GM19023 (cell line): ENCODE results near the gene WNT8B.
A peak's percentile ranks its signal among the peaks of the same experiment; 100 is the strongest.

Source experiments
- ATAC-seq: cut with Tn5 transposase; IDR thresholded peaks from one replicate; pipeline ENCODE4 v1.9.1; 2021; ENCODE audit warnings: mild to moderate bottlenecking, moderate library complexity; ENCODE audit not compliant: unreplicated experiment

Gene WNT8B

DNA sequence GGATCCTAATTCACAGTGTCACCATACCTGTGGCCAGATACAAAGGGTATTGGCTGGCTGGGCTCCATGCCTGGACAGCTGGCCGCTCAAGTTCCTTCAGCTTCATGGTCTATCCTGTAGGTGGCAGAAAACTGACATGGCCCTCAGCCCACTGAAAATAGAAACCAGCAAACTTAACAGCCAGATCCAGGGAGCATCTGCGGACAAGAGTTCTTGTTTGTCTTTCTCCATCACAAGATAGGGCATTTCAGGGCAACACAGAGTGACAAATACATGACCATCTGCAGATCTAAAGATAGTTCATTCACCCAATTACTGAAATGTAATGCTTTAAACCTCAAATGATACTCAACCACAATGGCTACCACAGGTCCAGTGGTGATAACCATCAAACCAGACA, 54.0 kb downstream of the WNT8B start:
- ATAC-seq, result no peak

DNA sequence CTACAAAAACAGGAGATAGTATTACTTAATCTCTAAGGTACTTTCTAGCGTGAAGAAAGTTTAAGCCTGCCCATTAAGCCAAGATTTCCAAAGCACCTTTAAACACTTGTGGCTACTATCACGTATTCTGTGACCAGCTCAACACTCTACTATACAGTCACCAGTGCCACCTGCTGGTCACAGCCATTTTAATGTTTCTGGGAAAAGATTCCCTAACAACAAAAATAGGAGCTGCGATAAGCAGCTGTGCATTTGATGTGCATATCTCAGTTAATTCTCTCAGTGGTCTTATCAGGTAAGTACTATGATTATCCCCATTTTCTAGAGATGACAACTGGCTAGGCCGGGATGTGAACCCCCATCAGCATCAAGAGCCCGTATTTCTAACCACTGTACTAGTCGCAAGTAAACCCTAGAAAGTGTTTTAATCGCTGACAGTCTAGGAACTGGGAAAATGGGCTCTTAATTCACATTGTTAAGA, 56.0 kb downstream of the WNT8B start:
- ATAC-seq, result no peak

DNA sequence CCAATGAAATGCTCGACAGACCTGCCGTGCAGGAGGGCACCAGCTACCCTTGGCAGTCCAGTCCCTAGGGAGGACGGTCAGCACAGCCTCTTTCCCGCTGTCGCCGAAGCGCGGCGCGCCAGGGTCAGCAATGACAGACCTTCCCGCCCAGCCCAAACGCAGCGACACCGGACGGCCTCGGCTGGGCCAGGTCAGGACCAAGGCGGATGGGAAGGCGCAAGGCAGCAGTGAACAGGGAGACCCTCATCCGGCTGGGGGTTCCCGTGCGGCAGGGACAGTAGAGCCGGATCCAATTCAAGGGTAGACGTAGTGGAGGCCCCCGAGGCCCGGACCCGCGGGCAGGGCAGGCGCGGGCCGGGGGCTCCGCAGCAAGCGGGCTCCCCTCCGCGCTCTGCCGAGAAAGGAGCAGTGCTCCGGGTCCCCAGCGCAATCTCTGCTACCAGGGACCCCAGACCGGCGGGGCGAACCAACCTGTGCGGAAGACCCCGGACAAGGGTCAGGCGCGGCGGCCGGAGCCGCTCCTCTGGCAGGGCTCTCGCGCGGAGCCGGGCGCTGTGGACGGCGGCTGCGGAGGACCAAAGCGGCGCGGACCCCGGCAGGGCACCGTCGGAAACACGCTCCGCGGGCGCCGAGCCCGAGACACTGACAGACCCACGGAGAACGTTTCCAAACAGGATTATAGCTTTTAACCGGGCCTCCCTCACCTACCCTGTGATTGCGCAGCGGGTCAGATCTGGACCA, 56.7 kb downstream of the WNT8B start, which contains the start of gene SEC31B:
SEC31B (minus strand) TSS at position 551 of the 741 bp plus-strand sequence. CDS start 2,909 bp downstream, outside the sequence.
- no peak for ATAC-seq

DNA sequence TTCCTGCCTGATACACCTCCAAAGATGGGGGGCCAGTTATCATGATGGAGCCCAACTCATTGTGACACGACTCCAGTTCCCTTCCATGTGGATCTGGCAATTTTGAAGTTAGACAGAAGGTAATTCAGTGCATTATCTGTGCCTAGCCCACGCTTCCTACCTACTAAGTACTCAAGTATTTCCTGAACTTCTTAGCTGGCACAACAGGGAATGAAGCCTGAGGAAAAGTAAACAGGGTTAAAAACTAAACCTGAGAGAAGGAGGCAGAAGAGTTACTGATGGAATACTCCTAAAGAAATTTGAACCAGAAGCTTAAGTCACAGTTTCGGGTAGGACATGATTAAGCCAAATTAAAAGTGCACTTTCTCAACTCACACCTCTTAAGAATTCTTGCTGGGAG, 58.0 kb downstream of the WNT8B start:
- no peak for ATAC-seq

DNA sequence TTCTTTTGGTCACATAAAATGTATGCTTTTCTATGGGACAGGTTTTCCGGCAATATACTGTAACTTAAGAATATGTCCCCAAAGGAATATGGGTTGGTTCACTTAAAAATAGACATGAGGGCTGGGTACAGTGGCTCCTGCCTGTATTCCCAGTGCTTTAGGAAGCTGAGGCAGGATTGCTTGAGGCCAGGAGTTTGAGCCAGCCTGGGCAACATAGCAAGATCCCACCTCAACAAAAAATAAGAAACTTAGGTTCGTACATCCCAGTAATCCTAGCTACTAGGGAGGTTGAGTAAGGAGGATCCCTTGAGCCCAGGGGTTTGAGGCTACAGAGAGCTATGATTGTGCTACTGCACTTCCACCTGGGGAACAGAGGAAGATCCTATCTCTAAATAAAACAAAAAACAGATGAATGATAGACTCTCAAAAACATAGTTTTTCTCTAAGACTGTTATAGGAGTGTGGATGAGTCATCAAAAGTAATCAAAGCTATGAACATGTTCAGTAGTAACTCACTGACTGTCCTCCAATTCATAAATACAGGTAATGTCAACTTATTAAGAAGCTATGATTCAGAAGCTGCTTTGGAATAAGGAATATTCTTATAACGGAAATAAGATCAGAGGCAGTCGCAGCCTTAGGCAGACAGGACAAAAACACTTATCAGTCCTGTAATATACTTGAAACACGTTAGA, 59.4 kb downstream of the WNT8B start:
- ATAC-seq, result no peak

DNA sequence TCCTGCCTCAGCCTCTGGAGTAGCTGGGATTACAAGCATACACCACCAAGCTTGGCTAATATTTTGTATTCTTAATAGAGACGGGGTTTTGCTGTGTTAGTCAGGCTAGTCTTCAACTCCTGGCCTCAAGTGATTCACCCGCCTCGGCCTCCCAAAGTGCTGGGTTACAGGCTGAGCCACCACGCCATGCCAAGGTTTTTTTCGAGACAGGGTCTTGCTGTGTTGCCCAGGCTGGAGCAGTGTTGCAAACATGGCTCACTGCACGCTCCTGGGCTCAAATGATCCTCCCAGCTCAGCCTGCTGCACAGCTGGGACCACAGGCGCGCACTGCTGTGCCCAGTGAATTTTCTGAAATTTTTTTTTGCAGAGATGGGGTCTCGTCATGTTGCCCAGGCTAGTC, 60.1 kb downstream of the WNT8B start:
- ATAC-seq, result no peak

DNA sequence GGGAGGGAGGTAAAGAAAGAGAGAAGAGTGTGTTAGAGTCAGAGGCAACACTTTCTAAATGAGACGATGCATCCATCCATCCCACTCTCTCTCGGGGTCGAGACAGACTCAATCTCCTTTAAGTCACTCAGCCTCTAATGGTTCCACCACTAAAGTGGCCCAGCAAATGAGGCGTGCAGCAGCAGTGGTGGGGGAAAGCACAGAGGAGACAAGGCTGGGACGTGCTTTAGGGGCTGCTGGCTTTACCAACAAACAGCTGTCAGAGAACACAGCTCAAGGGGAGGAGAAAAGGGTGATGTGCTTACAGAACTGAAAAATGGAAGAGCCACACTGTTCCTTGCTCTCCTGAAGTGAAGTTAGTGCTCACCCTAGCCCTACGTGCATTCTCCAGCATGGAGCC, 61.4 kb downstream of the WNT8B start:
- ATAC-seq, result no peak

DNA sequence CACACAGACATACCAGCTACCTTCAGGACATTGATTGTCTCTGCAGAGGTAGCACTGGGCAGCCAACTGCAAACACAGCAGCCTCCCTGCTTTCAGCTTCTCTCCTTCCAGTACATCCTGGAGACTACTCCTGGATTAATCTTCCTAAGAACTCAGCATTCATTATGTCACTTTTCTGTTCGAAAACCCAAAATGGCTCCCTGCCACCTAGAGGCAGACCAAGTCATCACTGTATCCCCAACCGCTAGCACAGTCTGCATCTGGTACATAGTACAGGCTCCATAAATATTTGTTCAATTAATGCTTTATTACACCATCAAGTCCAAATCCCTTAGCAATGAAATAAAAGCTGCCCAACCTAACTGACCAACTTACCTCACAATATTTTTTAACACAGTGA, 61.8 kb downstream of the WNT8B start:
- no peak for ATAC-seq

DNA sequence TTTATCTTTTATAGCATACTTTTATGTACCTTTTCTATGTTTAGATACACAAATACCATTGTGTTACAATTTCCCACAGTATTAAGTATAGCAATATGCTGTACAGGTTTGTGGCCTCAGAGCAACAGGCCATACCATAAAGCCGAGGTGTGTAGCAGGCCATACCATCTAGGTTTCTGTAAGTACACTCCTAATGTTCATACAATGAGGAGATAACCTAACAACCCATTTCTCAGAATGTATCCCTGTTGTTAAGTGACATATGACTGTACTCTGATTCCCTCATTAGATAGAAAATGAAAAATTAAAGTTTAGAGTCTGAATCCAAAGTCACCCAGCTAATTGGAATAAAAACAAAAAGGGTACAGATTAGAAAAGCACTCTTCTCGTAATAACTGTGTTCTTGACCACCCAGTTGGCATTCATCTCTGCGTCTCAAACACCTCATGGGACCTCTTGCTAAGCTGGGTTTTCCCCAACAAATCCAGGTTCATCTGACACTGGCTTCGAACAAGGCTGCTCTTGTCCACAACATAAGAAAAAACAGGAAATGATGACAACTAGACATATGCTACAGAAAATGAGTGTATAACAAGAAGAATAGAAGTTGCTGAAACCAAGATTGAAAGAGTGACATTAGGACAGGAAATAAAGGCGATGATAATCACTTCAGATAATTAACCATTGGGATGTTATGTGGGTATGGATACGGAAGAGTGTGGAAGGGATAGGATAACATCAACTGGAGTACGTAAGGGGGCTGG, 65.5 kb downstream of the WNT8B start:
- ATAC-seq, result no peak

DNA sequence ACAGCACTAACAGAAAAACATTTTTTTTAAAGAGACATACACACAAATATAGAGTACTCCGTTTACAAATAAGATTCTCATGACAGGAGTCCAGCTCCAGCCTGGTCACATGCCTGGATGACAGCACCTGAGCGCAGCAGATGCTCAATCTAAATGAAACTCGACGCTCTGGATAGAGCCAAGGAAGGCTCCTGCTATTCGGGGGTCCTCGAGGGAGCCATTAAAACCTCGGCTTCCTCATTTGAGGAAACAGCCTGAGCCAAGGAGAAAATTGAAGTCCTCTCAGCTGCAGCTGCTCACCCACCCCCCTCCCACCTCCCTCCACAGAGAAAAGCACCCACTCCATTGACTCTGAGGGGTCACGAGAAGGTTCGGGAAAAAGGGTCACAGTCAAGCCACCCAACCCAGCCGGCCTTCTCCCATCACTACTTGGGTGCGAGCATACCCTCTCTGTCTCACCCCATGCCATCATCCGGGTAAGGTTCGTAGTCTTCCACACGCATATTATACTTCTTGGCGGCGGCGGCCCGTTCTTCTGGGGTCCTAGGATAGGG, 66.2 kb downstream of the WNT8B start:
- peak; percentile 7 for ATAC-seq

DNA sequence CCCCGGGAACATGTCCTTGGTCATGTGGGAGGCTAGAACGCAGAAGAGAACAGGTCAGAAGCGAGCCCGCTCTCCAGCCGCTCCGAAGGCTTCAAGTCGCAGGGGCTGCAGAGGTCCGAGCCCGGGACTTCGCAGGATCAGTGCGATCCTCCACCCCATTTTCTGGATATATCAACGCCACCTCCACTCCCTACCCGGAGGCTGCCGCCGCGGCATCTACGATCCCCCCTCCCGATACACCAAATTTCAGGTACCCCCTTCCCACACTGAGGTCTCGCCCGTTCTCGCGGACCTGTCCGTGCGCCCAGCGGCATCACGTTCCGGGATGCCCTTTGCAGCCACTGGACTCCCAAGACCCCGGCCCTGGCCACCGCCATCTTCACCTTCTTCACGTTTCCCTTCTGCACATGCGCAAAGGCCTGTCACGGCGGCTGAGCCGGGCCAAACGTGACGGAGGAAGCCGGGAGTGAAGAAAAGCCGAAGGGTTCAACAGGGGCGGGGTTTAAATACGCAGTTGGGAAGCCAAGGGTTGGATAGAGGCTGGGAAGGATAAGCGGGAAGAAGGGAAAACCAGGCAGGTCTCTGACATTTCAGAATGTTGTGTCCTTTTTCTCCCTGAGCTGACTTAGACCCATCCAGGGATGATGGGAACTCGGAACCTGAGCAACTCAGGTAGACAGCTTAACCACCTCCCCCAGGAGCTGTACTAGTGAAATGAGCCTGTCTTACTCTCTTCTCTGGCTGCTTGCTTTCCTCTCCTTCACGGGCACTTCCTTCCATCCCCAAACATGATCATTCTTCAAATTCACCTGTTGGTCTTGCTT, 66.9 kb downstream of the WNT8B start, which contains the start of gene NDUFB8:
NDUFB8 (minus strand) TSS at position 397 of the 824 bp plus-strand sequence; CDS start at position 377, 20 bp downstream.
- ATAC-seq, result peak; percentile 73

DNA sequence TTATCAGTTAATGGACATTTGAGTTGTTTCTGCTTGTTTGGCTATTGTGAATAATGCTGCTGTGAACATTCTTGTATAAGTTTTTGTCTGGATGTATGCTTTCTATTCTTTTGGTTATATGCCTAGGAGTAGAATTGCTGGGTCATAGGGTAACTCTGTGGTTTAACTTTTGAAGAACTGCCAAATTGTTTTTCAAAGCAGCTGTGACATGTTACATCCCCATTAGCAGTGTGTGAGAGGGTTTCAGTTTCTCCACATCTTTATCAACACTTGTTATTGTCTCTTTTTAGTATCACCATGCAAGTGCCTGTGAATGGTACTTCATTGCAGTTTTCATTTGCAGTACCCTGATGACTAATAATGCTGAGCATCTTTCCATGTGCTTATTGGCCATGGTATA, 69.0 kb downstream of the WNT8B start:
- no peak for ATAC-seq
